NB4 (cell line): ENCODE data around the gene HIBCH.
"Not testable (repeated sequence)": the region's sequence is repeated elsewhere in the genome, so short reads cannot be mapped to it uniquely, and the experiment has no call there.

Source experiments
- DNase-seq: peaks from one replicate; pipeline ENCODE4 v3.0.0; 2010; ENCODE audit warnings: low read depth
- H3K4me3 ChIP-seq: one replicate; pipeline ENCODE4 v1.5.1; 2011; ENCODE audit warnings: mild to moderate bottlenecking, low read depth, low read length, moderate library complexity
- MYC ChIP-seq: IDR thresholded peaks from 2 replicates; pipeline ENCODE4 v1.6.1; 2011; ENCODE audit warnings: low read depth, low read length
- POLR2A ChIP-seq: IDR thresholded peaks from 2 replicates; pipeline ENCODE4 v1.6.1; 2011; ENCODE audit warnings: mild to moderate bottlenecking; ENCODE audit not compliant: insufficient read length; ENCODE audit errors: extremely low read depth
- TF ChIP-seq, protein P1 (sequence below): IDR thresholded peaks from one replicate; pipeline ENCODE4 v1.5.1; 2012; ENCODE audit warnings: low read depth, low read length
- TF ChIP-seq, protein P2 (sequence below): IDR thresholded peaks from 2 replicates; pipeline ENCODE4 v1.6.1; 2011; ENCODE audit warnings: low read depth, low read length

The HIBCH gene

DNA sequence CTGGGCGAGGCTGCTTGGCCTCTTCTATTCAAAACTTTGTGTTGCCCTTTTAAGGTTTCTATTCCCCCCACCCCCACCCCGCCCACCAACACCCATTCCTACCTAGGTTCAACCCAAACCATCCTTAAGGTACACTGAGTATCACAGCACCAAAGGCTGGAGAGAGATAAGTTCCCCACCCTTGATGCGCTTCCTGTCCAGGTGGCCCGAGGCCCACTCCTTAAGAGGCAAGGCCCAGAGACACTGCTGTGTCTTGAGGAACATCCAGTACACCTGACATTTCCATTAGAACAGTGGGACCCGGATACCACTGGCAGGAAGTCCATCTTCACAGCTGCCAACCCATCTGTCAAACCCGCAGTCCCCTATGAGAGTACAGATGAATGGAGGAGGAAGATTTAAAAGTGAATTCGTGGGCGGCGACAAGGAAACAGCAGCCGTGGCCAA is 23.5 kb upstream of the HIBCH start:
- TF ChIP-seq POLR2A (no peak), MYC (no peak)
- TF ChIP-seq, protein P1, sequence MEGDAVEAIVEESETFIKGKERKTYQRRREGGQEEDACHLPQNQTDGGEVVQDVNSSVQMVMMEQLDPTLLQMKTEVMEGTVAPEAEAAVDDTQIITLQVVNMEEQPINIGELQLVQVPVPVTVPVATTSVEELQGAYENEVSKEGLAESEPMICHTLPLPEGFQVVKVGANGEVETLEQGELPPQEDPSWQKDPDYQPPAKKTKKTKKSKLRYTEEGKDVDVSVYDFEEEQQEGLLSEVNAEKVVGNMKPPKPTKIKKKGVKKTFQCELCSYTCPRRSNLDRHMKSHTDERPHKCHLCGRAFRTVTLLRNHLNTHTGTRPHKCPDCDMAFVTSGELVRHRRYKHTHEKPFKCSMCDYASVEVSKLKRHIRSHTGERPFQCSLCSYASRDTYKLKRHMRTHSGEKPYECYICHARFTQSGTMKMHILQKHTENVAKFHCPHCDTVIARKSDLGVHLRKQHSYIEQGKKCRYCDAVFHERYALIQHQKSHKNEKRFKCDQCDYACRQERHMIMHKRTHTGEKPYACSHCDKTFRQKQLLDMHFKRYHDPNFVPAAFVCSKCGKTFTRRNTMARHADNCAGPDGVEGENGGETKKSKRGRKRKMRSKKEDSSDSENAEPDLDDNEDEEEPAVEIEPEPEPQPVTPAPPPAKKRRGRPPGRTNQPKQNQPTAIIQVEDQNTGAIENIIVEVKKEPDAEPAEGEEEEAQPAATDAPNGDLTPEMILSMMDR, result no peak
- TF ChIP-seq, protein P2, sequence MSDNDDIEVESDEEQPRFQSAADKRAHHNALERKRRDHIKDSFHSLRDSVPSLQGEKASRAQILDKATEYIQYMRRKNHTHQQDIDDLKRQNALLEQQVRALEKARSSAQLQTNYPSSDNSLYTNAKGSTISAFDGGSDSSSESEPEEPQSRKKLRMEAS, result no peak
- H3K4me3 ChIP-seq, result peak overlapping the region; percentile 46
- DNase-seq, result no peak

DNA sequence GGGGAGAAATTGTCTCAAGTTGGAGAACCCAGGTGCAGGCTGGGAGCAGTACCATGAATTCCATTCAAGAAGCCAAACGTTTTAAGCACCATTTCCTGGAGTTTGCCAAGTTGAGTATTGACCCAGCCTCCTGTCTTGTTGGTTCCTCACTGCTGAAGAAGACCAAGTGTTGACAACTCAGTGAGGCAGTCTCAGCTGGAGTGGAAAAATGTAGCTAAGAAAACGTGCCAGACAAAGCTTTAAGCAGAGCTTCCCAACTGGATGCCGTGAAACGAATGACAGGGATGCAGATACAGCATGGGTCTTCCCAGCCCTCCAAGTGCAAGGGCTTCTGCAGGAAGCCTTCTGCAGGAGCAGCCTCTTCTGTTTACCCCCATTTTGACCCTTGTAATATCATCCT is 23.0 kb upstream of the HIBCH start:
- TF ChIP-seq, protein P1, result no peak
- TF ChIP-seq POLR2A (no peak), MYC (no peak)
- TF ChIP-seq, protein P2, result no peak
- H3K4me3 ChIP-seq, result no peak overlapping the region
- DNase-seq, result no peak

DNA sequence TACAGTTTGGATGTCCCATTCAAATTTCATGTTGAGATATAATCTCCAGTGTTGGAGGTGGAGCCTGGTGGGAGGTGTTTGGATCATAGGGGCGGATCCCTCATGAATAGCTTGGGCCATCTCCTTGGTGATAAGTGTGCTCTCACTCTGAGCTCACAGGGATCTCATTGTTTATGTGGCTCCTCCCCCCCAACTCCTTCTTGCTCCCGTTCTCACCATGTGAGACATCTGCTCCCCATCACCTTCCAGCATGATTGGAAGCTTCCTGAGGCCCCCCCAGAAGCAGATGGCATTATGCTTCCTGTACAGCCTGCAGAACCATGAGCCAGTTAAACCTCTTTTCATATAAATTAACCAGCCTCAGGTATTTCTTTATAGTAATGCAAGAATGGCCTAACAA is 20.7 kb upstream of the HIBCH start:
- H3K4me3 ChIP-seq, result no peak overlapping the region
- TF ChIP-seq POLR2A, result no peak
- TF ChIP-seq, protein P2, result no peak
- TF ChIP-seq, protein P1, result no peak
- no peak for TF ChIP-seq MYC
- DNase-seq, result peak; percentile 36

DNA sequence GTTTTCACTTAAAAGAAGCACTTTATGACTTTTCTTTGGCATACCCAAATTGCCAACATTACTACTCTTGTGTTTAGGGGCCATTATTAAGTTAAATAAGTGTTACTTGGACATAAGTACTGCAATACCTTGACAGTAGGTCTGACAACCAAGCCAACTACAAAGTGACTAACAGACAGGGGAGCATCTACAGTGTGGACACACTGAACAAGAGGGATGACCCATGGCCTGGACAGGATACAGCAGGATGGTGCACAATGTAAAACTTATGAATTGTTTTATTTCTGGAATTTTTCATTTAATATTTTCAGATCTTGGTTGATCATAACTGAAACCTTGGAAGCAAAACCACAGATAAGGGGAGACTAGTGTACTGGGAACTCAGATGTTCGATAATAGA is 19.8 kb upstream of the HIBCH start:
- no peak overlapping the region for H3K4me3 ChIP-seq
- no peak for DNase-seq
- no peak for TF ChIP-seq MYC

DNA sequence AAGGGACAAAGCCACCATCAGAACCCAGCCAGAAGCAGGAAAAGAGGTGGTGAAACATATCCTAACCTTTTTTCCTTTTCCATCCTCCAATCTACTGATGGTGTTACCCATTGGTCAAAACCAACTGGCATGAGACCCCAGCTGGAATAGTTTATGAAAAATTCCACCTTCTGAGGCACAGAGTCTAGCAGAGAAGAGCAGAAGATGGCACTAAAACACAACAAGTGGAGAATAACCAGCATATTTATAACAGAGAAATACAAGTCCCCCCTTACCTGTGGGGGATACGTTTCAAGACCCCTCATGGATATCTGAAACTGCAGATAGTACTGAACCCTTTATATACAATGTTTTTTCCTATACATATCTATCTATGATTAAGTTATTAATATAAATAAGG is 18.8 kb upstream of the HIBCH start:
- DNase-seq, result no peak
- TF ChIP-seq, protein P2, result no peak
- TF ChIP-seq MYC (no peak), POLR2A (no peak)
- TF ChIP-seq, protein P1, result no peak

DNA sequence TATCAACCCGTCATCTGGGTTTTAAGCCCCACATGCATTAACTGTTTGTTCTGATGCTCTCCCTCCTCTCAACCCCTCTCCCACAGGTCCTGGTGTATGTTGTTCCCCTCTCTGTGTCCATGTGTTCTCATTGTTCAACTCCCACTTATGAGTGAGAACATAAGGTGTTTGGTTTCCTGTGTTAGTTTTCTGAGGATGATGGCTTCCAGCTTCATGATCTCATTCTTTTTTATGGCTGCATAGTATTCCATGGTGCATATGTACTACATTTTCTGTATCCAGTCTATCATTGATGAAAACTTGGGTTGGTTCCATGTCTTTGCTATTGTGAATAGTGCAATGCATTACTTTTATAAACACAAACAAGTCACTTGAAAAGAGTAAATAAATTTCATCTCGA is 16.8 kb upstream of the HIBCH start:
- DNase-seq, result no peak
- TF ChIP-seq POLR2A (no peak), MYC (no peak)
- TF ChIP-seq, protein P1, result no peak
- TF ChIP-seq, protein P2, result no peak
- H3K4me3 ChIP-seq, result no peak overlapping the region

More for the DNA sequence above, 18.8 kb upstream of the HIBCH start:
- H3K4me3 ChIP-seq, result no peak overlapping the region

DNA sequence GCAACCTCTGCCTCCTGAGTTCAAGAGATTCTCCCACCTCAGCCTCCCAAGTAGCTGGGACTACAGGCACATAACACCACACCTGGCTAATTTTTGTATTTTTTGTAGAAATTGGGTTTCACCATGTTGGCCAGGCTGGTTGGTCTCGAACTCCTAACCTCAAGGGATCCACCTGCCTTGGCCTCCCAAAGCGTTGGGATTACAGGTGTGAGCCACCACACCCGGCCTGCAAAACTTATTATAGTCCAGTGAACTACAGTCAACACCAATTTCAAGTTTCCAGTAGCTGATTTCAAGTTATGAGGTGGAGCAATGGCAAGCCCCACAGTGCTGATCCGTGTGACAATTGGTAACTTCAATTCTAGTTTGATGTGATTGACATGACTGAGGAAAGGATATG is 16.0 kb upstream of the HIBCH start:
- not testable (repeated sequence) for H3K4me3 ChIP-seq, DNase-seq
